ENCODE data around the gene REM1.
A peak's percentile ranks its signal among the peaks of the same experiment; 100 is the strongest.

GRCh38 chr20:31494131-31494530 lies 19.0 kb downstream of the REM1 start:
- TF ChIP-seq CTCF (IDR thresholded peaks at IDR 0.05) (peak; percentile 74), ZFX (IDR thresholded peaks at IDR 0.05; ENCODE audit: borderline replicate concordance) (no peak)
